ENCODE results near the gene KATNB1.

DNA sequence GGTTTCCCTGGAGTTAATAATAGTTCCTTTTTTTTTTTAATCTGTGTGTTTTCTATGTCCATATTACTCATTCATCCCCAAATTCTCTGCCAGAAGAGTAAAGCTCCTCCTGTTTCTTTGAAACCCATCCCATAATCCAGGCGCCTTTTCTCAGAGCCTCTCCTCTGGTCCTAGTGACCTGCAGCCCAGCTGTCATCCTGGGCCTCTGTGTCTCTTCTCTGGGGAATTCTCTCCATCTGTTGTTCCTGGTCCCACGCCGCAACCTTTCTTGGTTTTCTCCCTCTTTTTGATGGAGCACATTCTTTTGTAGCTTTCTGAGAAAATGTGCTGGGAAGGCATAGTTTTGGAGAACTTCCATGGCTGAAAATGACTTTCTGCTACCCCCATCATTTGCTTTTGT is 10.2 kb downstream of the KATNB1 start:
- TF ChIP-seq, protein P1, sequence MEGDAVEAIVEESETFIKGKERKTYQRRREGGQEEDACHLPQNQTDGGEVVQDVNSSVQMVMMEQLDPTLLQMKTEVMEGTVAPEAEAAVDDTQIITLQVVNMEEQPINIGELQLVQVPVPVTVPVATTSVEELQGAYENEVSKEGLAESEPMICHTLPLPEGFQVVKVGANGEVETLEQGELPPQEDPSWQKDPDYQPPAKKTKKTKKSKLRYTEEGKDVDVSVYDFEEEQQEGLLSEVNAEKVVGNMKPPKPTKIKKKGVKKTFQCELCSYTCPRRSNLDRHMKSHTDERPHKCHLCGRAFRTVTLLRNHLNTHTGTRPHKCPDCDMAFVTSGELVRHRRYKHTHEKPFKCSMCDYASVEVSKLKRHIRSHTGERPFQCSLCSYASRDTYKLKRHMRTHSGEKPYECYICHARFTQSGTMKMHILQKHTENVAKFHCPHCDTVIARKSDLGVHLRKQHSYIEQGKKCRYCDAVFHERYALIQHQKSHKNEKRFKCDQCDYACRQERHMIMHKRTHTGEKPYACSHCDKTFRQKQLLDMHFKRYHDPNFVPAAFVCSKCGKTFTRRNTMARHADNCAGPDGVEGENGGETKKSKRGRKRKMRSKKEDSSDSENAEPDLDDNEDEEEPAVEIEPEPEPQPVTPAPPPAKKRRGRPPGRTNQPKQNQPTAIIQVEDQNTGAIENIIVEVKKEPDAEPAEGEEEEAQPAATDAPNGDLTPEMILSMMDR (IDR thresholded peaks at IDR 0.05; ENCODE audit: low read length), result no peak
- no peak for TF ChIP-seq EZH2 (IDR thresholded peaks at IDR 0.05; ENCODE audit: borderline replicate concordance, low read length)
